Measurements from ENCODE around the gene AQP2. TPM values are rescaled to one million over a fixed set of nuclear protein-coding genes. Genes with fewer than 3 reads are reported as not detected.

The AQP2 gene
- total RNA-seq, 1 experiment from 2014 or later: not detected

DNA sequence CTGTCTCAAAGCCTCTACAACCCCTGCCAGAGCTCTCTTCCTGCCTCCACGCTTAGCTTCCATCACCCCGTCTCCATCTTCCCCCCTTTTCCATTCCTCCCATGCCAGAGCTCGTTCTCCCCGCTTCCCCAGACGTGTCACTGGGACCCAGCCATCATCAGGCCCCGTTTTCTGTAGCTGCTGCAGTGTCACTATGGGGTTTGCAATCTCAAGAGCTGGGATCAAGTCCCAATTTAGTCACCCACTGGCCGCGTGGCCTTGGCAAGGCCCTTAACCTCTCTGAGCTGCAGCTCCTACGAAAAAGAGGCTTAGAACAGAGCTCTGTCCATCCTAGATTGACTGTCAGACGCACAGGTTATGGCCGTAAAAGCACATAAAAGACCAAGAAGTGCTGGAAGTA, 45.9 kb upstream of the AQP2 start:
- CTCF ChIA-PET: interaction anchor here (1.0 to 1.2 kb wide), 2 partner anchors 39 to 41 kb away, joined by 3 read pairs; no protein-coding TSS in a partner anchor
- DNase-seq (ENCODE audit: unreplicated experiment): no peak
- intact Hi-C loops (cut with micrococcal nuclease): no loop called here
- POLR2A ChIA-PET: no interaction called here
- no TSS peak for BruUV-seq (replicated peaks)
- Mint-ChIP-seq H3K27ac (ENCODE audit: low read depth, unreplicated experiment) (no peak overlapping the region), H3K4me3 (ENCODE audit: unreplicated experiment) (no peak overlapping the region), H3K4me1 (ENCODE audit: insufficient read depth, unreplicated experiment) (no peaks in the 10 kb centered on the region), H3K27me3 (ENCODE audit: insufficient read depth, unreplicated experiment) (peaks cover 41% of the 10 kb centered on the region), H3K36me3 (ENCODE audit: insufficient read depth, unreplicated experiment) (no peaks in the 10 kb centered on the region), H3K9me3 (ENCODE audit: unreplicated experiment) (no peaks in the 10 kb centered on the region)
- TF ChIP-seq, protein P1, sequence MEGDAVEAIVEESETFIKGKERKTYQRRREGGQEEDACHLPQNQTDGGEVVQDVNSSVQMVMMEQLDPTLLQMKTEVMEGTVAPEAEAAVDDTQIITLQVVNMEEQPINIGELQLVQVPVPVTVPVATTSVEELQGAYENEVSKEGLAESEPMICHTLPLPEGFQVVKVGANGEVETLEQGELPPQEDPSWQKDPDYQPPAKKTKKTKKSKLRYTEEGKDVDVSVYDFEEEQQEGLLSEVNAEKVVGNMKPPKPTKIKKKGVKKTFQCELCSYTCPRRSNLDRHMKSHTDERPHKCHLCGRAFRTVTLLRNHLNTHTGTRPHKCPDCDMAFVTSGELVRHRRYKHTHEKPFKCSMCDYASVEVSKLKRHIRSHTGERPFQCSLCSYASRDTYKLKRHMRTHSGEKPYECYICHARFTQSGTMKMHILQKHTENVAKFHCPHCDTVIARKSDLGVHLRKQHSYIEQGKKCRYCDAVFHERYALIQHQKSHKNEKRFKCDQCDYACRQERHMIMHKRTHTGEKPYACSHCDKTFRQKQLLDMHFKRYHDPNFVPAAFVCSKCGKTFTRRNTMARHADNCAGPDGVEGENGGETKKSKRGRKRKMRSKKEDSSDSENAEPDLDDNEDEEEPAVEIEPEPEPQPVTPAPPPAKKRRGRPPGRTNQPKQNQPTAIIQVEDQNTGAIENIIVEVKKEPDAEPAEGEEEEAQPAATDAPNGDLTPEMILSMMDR (IDR thresholded peaks at IDR 0.05; ENCODE audit: unreplicated experiment): no peak

DNA sequence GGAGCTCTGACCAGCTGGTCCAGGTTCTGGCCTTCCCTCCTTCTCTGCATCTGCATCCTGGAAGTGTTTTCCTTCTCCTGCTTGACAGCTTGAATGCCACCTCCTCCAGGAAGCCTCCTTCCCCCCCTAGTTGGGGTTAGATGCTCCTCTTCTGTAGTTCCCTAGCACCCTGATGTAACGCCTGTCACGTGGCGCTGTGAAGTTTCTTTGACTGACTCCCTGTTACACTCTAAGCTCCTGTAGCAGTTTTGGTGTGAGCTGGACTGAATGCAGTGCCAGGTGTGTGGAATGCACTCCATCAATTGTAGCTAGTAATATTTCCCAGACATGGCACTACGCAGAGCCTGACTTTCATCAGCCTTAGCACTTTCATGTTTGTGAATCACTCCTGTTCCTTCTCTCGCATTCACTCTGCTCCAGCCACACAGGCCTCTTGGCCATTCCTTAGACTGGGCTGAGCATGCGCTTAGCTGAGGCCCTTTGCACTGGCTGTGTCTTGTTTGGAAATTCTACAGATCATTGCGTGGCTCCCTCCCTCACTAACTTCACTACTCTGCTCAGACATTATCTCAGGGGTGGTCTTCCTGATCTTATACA, 44.7 kb upstream of the AQP2 start:
- TF ChIP-seq, protein P1 (IDR thresholded peaks at IDR 0.05; ENCODE audit: unreplicated experiment): no peak
- POLR2A ChIA-PET: interaction anchor here (0.6 to 0.8 kb wide), 3 partner anchors 17 to 175 kb away, joined by 3 read pairs; partner anchors contain the start of gene TMBIM6
- no peaks in the 10 kb centered on the region for H3K36me3 Mint-ChIP-seq (ENCODE audit: insufficient read depth, unreplicated experiment)
- peaks cover 35% of the 10 kb centered on the region for H3K27me3 Mint-ChIP-seq (ENCODE audit: insufficient read depth, unreplicated experiment)
- DNase-seq (ENCODE audit: unreplicated experiment): no peak
- H3K27ac Mint-ChIP-seq (ENCODE audit: low read depth, unreplicated experiment): no peak overlapping the region
- intact Hi-C loops (cut with micrococcal nuclease): no loop called here
- BruUV-seq (replicated peaks): no TSS peak
- CTCF ChIA-PET: interaction anchor here (1.2 kb wide), 1 partner anchor 40 kb away, joined by 5 read pairs; no protein-coding TSS in a partner anchor
- no peak overlapping the region for H3K4me3 Mint-ChIP-seq (ENCODE audit: unreplicated experiment)
- no peaks in the 10 kb centered on the region for H3K4me1 Mint-ChIP-seq (ENCODE audit: insufficient read depth, unreplicated experiment)
- no peaks in the 10 kb centered on the region for H3K9me3 Mint-ChIP-seq (ENCODE audit: unreplicated experiment)

DNA sequence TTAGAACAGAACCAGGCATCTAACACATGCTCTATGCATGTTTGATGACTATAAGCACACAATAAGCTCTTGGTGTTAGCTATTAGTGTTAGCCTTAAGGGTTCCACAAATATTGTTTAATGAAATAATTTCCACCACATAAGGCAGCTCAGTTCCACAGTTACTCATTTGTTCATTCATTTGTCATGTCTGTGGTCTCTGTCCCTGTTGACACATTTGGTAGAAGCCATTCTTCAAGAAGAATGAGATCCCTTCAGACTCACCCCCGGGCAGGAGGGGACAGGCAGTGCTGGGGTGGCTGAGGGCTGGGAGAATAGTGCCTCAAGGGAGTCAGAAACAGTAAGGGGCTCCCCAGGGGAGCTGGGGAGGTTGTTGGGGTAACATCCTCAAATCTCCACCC, 43.2 kb upstream of the AQP2 start:
- BruUV-seq (replicated peaks): no TSS peak
- Mint-ChIP-seq H3K4me1 (ENCODE audit: insufficient read depth, unreplicated experiment) (no peaks in the 10 kb centered on the region), H3K27me3 (ENCODE audit: insufficient read depth, unreplicated experiment) (peaks cover 21% of the 10 kb centered on the region), H3K9me3 (ENCODE audit: unreplicated experiment) (no peaks in the 10 kb centered on the region), H3K27ac (ENCODE audit: low read depth, unreplicated experiment) (peak overlapping the region; percentile 16), H3K4me3 (ENCODE audit: unreplicated experiment) (no peak overlapping the region), H3K36me3 (ENCODE audit: insufficient read depth, unreplicated experiment) (no peaks in the 10 kb centered on the region)
- no peak for DNase-seq (ENCODE audit: unreplicated experiment)
- intact Hi-C loops (cut with micrococcal nuclease): no loop called here
- ChIA-PET CTCF (no interaction called here), POLR2A (no interaction called here)
- TF ChIP-seq, protein P1 (IDR thresholded peaks at IDR 0.05; ENCODE audit: unreplicated experiment): no peak

DNA sequence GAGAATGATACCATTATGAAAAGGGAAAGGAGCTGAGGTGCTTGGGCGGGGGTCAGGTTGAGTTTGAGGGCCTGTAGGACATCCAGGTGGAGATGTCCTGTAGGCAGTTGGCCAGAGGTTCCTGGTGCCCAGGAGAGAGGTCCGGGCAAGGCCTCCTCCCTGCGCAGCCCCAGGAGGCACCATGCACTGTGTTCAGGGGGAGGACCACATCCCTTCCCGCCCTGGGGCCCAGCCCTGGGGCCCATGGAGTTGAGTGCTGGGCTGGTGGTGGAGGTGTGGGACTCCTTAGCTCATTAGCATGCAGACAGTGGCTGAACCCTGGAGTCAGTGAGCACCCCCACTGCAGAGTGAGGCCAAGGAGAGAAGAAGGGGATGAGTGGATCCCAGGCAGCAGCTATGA, 41.2 kb upstream of the AQP2 start:
- no peaks in the 10 kb centered on the region for H3K4me1 Mint-ChIP-seq (ENCODE audit: insufficient read depth, unreplicated experiment)
- TF ChIP-seq, protein P1 (IDR thresholded peaks at IDR 0.05; ENCODE audit: unreplicated experiment): no peak
- BruUV-seq (replicated peaks): no TSS peak
- no peaks in the 10 kb centered on the region for H3K9me3 Mint-ChIP-seq (ENCODE audit: unreplicated experiment)
- H3K27me3 Mint-ChIP-seq (ENCODE audit: insufficient read depth, unreplicated experiment): peaks cover 18% of the 10 kb centered on the region
- no peak overlapping the region for H3K4me3 Mint-ChIP-seq (ENCODE audit: unreplicated experiment)
- intact Hi-C loops (cut with micrococcal nuclease): no loop called here
- ChIA-PET CTCF (interaction anchor here (1.1 kb wide), 1 partner anchor 41 kb away, joined by 5 read pairs; no protein-coding TSS in a partner anchor), POLR2A (interaction anchor here (0.6 to 1.0 kb wide), 2 partner anchors 23 to 29 kb away, joined by 3 read pairs; no protein-coding TSS in a partner anchor)
- H3K36me3 Mint-ChIP-seq (ENCODE audit: insufficient read depth, unreplicated experiment): peaks cover 3% of the 10 kb centered on the region
- no peak overlapping the region for H3K27ac Mint-ChIP-seq (ENCODE audit: low read depth, unreplicated experiment)
- DNase-seq (ENCODE audit: unreplicated experiment): no peak
